Renal cortical epithelial cell (primary cell): ENCODE results near the gene IRF8. TPM values are rescaled to one million over a fixed set of nuclear protein-coding genes. Genes with fewer than 3 reads are reported as not detected.
A peak's percentile ranks its signal among the peaks of the same experiment; 100 is the strongest.
"Not testable (repeated sequence)": the region's sequence is repeated elsewhere in the genome, so short reads cannot be mapped to it uniquely, and the experiment has no call there.

Source experiments
- DNase-seq: peaks from one replicate; pipeline ENCODE4 v3.0.0-alpha.2; 2011; ENCODE audit warnings: low read depth
- total RNA-seq: library from RNA; depleted of rRNA; stranded (reverse); fragments of >200 nt; gene quantifications from 2 replicates; pipeline ENCODE4 v1.2.3, GENCODE V29; 2014

The IRF8 gene
- total RNA-seq, 1 donor from 2014 or later, result 1.0 TPM

GRCh38 chr16:85868495-85868894 lies 30.5 kb upstream of the IRF8 start:
- DNase-seq, result no peak

- no peak for DNase-seq
Measured at GRCh38 chr16:85869206-85869605, 29.8 kb upstream of the IRF8 start.

GRCh38 chr16:85869785-85870558 lies 29.0 kb upstream of the IRF8 start:
- no peak for DNase-seq

GRCh38 chr16:85871756-85872155 lies 27.2 kb upstream of the IRF8 start:
- no peak for DNase-seq

GRCh38 chr16:85872734-85873133 lies 26.2 kb upstream of the IRF8 start:
- DNase-seq, result peak; percentile 56

GRCh38 chr16:85873153-85873552 lies 25.8 kb upstream of the IRF8 start:
- no peak for DNase-seq

- DNase-seq, result not testable (repeated sequence)
Measured at GRCh38 chr16:85874031-85874430, 24.9 kb upstream of the IRF8 start.

GRCh38 chr16:85878407-85878806 lies 20.6 kb upstream of the IRF8 start:
- DNase-seq, result no peak

GRCh38 chr16:85878875-85879274 lies 20.1 kb upstream of the IRF8 start:
- peak; percentile 98 for DNase-seq

GRCh38 chr16:85879549-85879948 lies 19.4 kb upstream of the IRF8 start:
- DNase-seq, result no peak

GRCh38 chr16:85879975-85880831 lies 18.8 kb upstream of the IRF8 start:
- peak; percentile 18 for DNase-seq

GRCh38 chr16:85880861-85881260 lies 18.1 kb upstream of the IRF8 start:
- DNase-seq, result no peak

GRCh38 chr16:85881436-85881835 lies 17.5 kb upstream of the IRF8 start:
- no peak for DNase-seq

GRCh38 chr16:85882181-85882810 lies 16.7 kb upstream of the IRF8 start:
- no peak for DNase-seq

- DNase-seq, result no peak
Measured at GRCh38 chr16:85883813-85884212, 15.1 kb upstream of the IRF8 start.

- no peak for DNase-seq
Measured at GRCh38 chr16:85884808-85885463, 14.0 kb upstream of the IRF8 start.

GRCh38 chr16:85885537-85885936 lies 13.4 kb upstream of the IRF8 start:
- no peak for DNase-seq

GRCh38 chr16:85888405-85889331 lies 10.3 kb upstream of the IRF8 start:
- DNase-seq, result peak; percentile 89

- peak; percentile 91 for DNase-seq
Measured at GRCh38 chr16:85891033-85891775, 7.8 kb upstream of the IRF8 start.

GRCh38 chr16:85891776-85892166 lies 7.2 kb upstream of the IRF8 start:
- no peak for DNase-seq
